H1 (cell line): ENCODE data around the gene KCNB1. TPM values are rescaled to one million over a fixed set of nuclear protein-coding genes. Genes with fewer than 3 reads are reported as not detected.

Experiments
- CBX5 ChIP-seq: fragments of 300-800, 300-1000 bp; sonication (generic); IDR thresholded peaks from 2 replicates; pipeline ENCODE4 v1.7.1; 2016; ENCODE audit warnings: antibody characterized with exemption, low read length, low read depth
- FOSL1 ChIP-seq: IDR thresholded peaks from 2 replicates; pipeline ENCODE4 v1.6.1; 2011; ENCODE audit warnings: mild to moderate bottlenecking, low read depth, low read length, moderate library complexity; ENCODE audit not compliant: insufficient read depth
- SUZ12 ChIP-seq: fragments of 200-600 bp; sonication (generic); IDR thresholded peaks from 2 replicates; pipeline ENCODE4 v1.6.1; 2012; ENCODE audit warnings: mild to moderate bottlenecking, inconsistent platforms, low read length, moderate library complexity, mixed read lengths
- polyA plus RNA-seq, 7 experiments: library from polyadenylated mRNA; depleted of rRNA in 3 of 7; stranded (reverse) in 5 of 7; unstranded in 2 of 7; fragments of >200 nt in 5 of 7; fragments of 200-250 nt in 2 of 7; gene quantifications; 1 replicate in 5 of 7; 2 replicates in 1 of 7; 4 replicates in 1 of 7; pipeline versions ENCODE4 v1.2.1 to v1.2.3, GENCODE V29; 2011 to 2013; ENCODE audit warnings: missing spikeins in 2 of 7, mixed read lengths in 2 of 7
- total RNA-seq: library from RNA; stranded (reverse); fragmentation: NEBNext Ultra II Directional; extraction: Animal tissue kit (Norgen Biotek cat#: 25700); gene quantifications from 2 replicates; pipeline ENCODE4 v1.2.1, GENCODE V29; 2021

Gene KCNB1
- total and polyA plus RNA-seq, 2 of the 8 experiments (the other 6 are each of a cell fraction or from before 2014, with no cell fraction given): 0.58 to 0.67 TPM

DNA sequence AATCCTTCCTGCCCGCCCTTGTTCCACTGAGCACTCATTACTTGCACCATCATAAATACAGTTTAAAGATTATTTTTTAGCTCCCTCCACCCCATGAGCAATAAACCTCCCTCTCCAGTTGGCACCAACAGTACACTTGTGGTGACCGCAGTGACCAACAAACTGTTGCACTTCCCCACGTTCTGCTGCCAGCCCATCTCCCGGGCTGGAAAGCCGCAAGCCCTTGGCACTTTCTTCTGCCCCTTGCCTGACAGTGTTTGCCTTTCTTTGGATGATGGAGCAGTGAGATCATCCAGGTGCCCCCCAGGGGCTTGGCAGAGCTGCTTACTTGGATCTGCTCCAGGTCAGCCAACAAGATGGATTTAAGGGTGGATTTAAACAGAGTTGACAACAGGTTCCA, 21.6 kb downstream of the KCNB1 start (continued):
- no peak for TF ChIP-seq CBX5
- no peak for TF ChIP-seq SUZ12
- TF ChIP-seq FOSL1: no peak
